ENCODE measurements around the gene KCNK18. TPM values are rescaled to one million over a fixed set of nuclear protein-coding genes. Genes with fewer than 3 reads are reported as not detected.

KCNK18 gene
- total RNA-seq, 2 experiments from 2014 or later, result not detected

GRCh38 chr10:117164592-117165537 is 32.4 kb upstream of the KCNK18 start:
- H3K4me1 Mint-ChIP-seq (ENCODE audit: low read depth), result peaks cover 51% of the 10 kb centered on the region
- H3K4me3 Mint-ChIP-seq, result no peak overlapping the region
- H3K9me3 Mint-ChIP-seq, result no peaks in the 10 kb centered on the region
- H3K36me3 Mint-ChIP-seq (ENCODE audit: low read depth), result no peaks in the 10 kb centered on the region
- H3K27me3 Mint-ChIP-seq (ENCODE audit: low read depth), result peaks cover 80% of the 10 kb centered on the region
- H3K27ac Mint-ChIP-seq, result no peak overlapping the region
- DNase-seq, result no peak
- CTCF ChIA-PET, result interaction anchor here (0.6 to 6.0 kb wide), 6 partner anchors 10 to 375 kb away, joined by 3 to 34 read pairs (median 7); no protein-coding TSS in a partner anchor
- intact Hi-C loops (cut with micrococcal nuclease), result loop anchor here (10.0 kb wide), 1 partner anchor 380 kb away; the partner anchor contains the start of gene EMX2

- CTCF ChIA-PET, result interaction anchor here (0.6 to 6.0 kb wide), 10 partner anchors 10 to 582 kb away, joined by 3 to 34 read pairs (median 5); no protein-coding TSS in a partner anchor
- peak; percentile 42 for DNase-seq
- intact Hi-C loops (cut with micrococcal nuclease), result loop anchor here (10.0 kb wide), 1 partner anchor 379 kb away; the partner anchor contains the start of gene EMX2
- Mint-ChIP-seq H3K9me3 (no peaks in the 10 kb centered on the region), H3K36me3 (ENCODE audit: low read depth) (no peaks in the 10 kb centered on the region), H3K27ac (no peak overlapping the region), H3K4me1 (ENCODE audit: low read depth) (peaks cover 51% of the 10 kb centered on the region), H3K4me3 (no peak overlapping the region), H3K27me3 (ENCODE audit: low read depth) (peaks cover 80% of the 10 kb centered on the region)
These were observed 31.5 kb upstream of the KCNK18 start for GRCh38 chr10:117165538-117166417.

GRCh38 chr10:117166418-117167345 is 30.6 kb upstream of the KCNK18 start:
- intact Hi-C loops (cut with micrococcal nuclease), result loop anchor here (1.0 to 10.0 kb wide), 2 partner anchors 318 to 378 kb away; partner anchors contain the start of gene EMX2
- Mint-ChIP-seq H3K4me1 (ENCODE audit: low read depth) (peaks cover 51% of the 10 kb centered on the region), H3K4me3 (no peak overlapping the region)

GRCh38 chr10:117167346-117167788 is 29.9 kb upstream of the KCNK18 start:
- CTCF ChIA-PET, result interaction anchor here (0.6 to 6.0 kb wide), 26 partner anchors 8 to 378 kb away, joined by 3 to 34 read pairs (median 4); no protein-coding TSS in a partner anchor
- no peak overlapping the region for H3K4me3 Mint-ChIP-seq
- peaks cover 78% of the 10 kb centered on the region for H3K27me3 Mint-ChIP-seq (ENCODE audit: low read depth)
- no peak overlapping the region for H3K27ac Mint-ChIP-seq
- DNase-seq, result no peak
- H3K4me1 Mint-ChIP-seq (ENCODE audit: low read depth), result peaks cover 48% of the 10 kb centered on the region
- no peaks in the 10 kb centered on the region for H3K36me3 Mint-ChIP-seq (ENCODE audit: low read depth)
- intact Hi-C loops (cut with micrococcal nuclease), result loop anchor here (1.0 to 10.0 kb wide), 2 partner anchors 319 to 377 kb away; partner anchors contain the start of gene EMX2
- H3K9me3 Mint-ChIP-seq, result no peaks in the 10 kb centered on the region

More at GRCh38 chr10:117166418-117167345, 30.6 kb upstream of the KCNK18 start:
- CTCF ChIA-PET, result interaction anchor here (0.6 to 6.0 kb wide), 18 partner anchors 9 to 583 kb away, joined by 3 to 34 read pairs (median 5); no protein-coding TSS in a partner anchor
- H3K27ac Mint-ChIP-seq, result no peak overlapping the region
- H3K9me3 Mint-ChIP-seq, result no peaks in the 10 kb centered on the region
- no peaks in the 10 kb centered on the region for H3K36me3 Mint-ChIP-seq (ENCODE audit: low read depth)
- peaks cover 77% of the 10 kb centered on the region for H3K27me3 Mint-ChIP-seq (ENCODE audit: low read depth)
- DNase-seq, result peak; percentile 46

- DNase-seq, result peak; percentile 65
- Mint-ChIP-seq H3K36me3 (ENCODE audit: low read depth) (no peaks in the 10 kb centered on the region), H3K4me1 (ENCODE audit: low read depth) (peaks cover 44% of the 10 kb centered on the region), H3K27me3 (ENCODE audit: low read depth) (peaks cover 77% of the 10 kb centered on the region), H3K27ac (no peak overlapping the region), H3K9me3 (no peaks in the 10 kb centered on the region), H3K4me3 (no peak overlapping the region)
- CTCF ChIA-PET, result interaction anchor here (0.6 to 6.0 kb wide), 30 partner anchors 9 to 486 kb away, joined by 3 to 34 read pairs (median 4); no protein-coding TSS in a partner anchor
- intact Hi-C loops (cut with micrococcal nuclease), result loop anchor here (1.0 to 10.0 kb wide), 2 partner anchors 320 to 377 kb away; partner anchors contain the start of gene EMX2
These were observed 29.3 kb upstream of the KCNK18 start for GRCh38 chr10:117167789-117168674.

- Mint-ChIP-seq H3K27me3 (ENCODE audit: low read depth) (peaks cover 76% of the 10 kb centered on the region), H3K27ac (no peak overlapping the region), H3K4me3 (peak overlapping the region; percentile 15), H3K4me1 (ENCODE audit: low read depth) (peaks cover 41% of the 10 kb centered on the region), H3K9me3 (no peaks in the 10 kb centered on the region), H3K36me3 (ENCODE audit: low read depth) (no peaks in the 10 kb centered on the region)
- intact Hi-C loops (cut with micrococcal nuclease), result loop anchor here (10.0 kb wide), 1 partner anchor 376 kb away; the partner anchor contains the start of gene EMX2
- CTCF ChIA-PET, result interaction anchor here (1.0 to 6.0 kb wide), 12 partner anchors 33 to 487 kb away, joined by 3 to 34 read pairs (median 4); no protein-coding TSS in a partner anchor
- peak; percentile 30 for DNase-seq
These were observed 28.6 kb upstream of the KCNK18 start for GRCh38 chr10:117168729-117169128.

- Mint-ChIP-seq H3K4me3 (no peak overlapping the region), H3K36me3 (ENCODE audit: low read depth) (no peaks in the 10 kb centered on the region), H3K27me3 (ENCODE audit: low read depth) (peaks cover 69% of the 10 kb centered on the region), H3K27ac (no peak overlapping the region), H3K4me1 (ENCODE audit: low read depth) (peaks cover 39% of the 10 kb centered on the region), H3K9me3 (no peaks in the 10 kb centered on the region)
- no peak for DNase-seq
- intact Hi-C loops (cut with micrococcal nuclease), result loop anchor here (10.0 kb wide), 1 partner anchor 375 kb away; the partner anchor contains the start of gene EMX2
- CTCF ChIA-PET, result interaction anchor here (0.7 to 6.0 kb wide), 3 partner anchors 359 to 488 kb away, joined by 3 to 29 read pairs (median 5); no protein-coding TSS in a partner anchor
These were observed 27.8 kb upstream of the KCNK18 start for GRCh38 chr10:117169480-117169879.

GRCh38 chr10:117170244-117170643 is 27.0 kb upstream of the KCNK18 start:
- Mint-ChIP-seq H3K4me3 (no peak overlapping the region), H3K27ac (no peak overlapping the region), H3K27me3 (ENCODE audit: low read depth) (peaks cover 61% of the 10 kb centered on the region), H3K4me1 (ENCODE audit: low read depth) (peaks cover 39% of the 10 kb centered on the region), H3K9me3 (no peaks in the 10 kb centered on the region), H3K36me3 (ENCODE audit: low read depth) (no peaks in the 10 kb centered on the region)
- CTCF ChIA-PET, result interaction anchor here (0.6 to 6.0 kb wide), 3 partner anchors 18 to 381 kb away, joined by 3 to 29 read pairs (median 4); no protein-coding TSS in a partner anchor
- intact Hi-C loops (cut with micrococcal nuclease), result loop anchor here (5.0 kb wide), 1 partner anchor 428 kb away; the partner anchor contains the start of gene HSPA12A
- no peak for DNase-seq

GRCh38 chr10:117174439-117175214 is 22.7 kb upstream of the KCNK18 start:
- Mint-ChIP-seq H3K4me1 (ENCODE audit: low read depth) (peaks cover 15% of the 10 kb centered on the region), H3K4me3 (peak overlapping the region; percentile 78)

More at GRCh38 chr10:117174439-117175214, 22.7 kb upstream of the KCNK18 start:
- intact Hi-C loops (cut with micrococcal nuclease), result loop anchor here (1.0 to 5.0 kb wide), 6 partner anchors 167 to 732 kb away; partner anchors contain the start of genes ENO4, HSPA12A and SHTN1
- no peaks in the 10 kb centered on the region for H3K9me3 Mint-ChIP-seq
- peaks cover 25% of the 10 kb centered on the region for H3K27me3 Mint-ChIP-seq (ENCODE audit: low read depth)
- DNase-seq, result peak; percentile 95
- no peaks in the 10 kb centered on the region for H3K36me3 Mint-ChIP-seq (ENCODE audit: low read depth)
- CTCF ChIA-PET, result interaction anchor here (0.6 to 6.6 kb wide), 37 partner anchors 8 to 499 kb away, joined by 3 to 98 read pairs (median 4); partner anchors contain the start of gene SHTN1
- peak overlapping the region; percentile 16 for H3K27ac Mint-ChIP-seq

Measured in activated naive CD4-positive, alpha-beta T cell treated with anti-CD3 and anti-CD28 coated beads for 36 hours (primary cell).